Ishikawa (cell line): ENCODE data around the gene TFAP2D.

Experiments used
- CEBPB ChIP-seq: IDR thresholded peaks from 2 replicates; pipeline ENCODE4 v1.6.1; 2012
- CREB1 ChIP-seq: IDR thresholded peaks from 2 replicates; pipeline ENCODE4 v1.6.1; 2012; ENCODE audit warnings: low read depth
- EP300 ChIP-seq: IDR thresholded peaks from 2 replicates; pipeline ENCODE4 v1.6.1; 2012; ENCODE audit warnings: borderline replicate concordance
- FOXM1 ChIP-seq: IDR thresholded peaks from 2 replicates; pipeline ENCODE4 v1.6.1; 2012; ENCODE audit warnings: low read depth, borderline replicate concordance
- NFIC ChIP-seq: IDR thresholded peaks from 2 replicates; pipeline ENCODE4 v1.6.1; 2012
- RAD21 ChIP-seq: IDR thresholded peaks from 2 replicates; pipeline ENCODE4 v1.6.1; 2012; ENCODE audit warnings: low read depth
- TAF1 ChIP-seq: IDR thresholded peaks from 2 replicates; pipeline ENCODE4 v1.6.1; 2012; ENCODE audit warnings: low read depth, mild to moderate bottlenecking
- TEAD4 ChIP-seq: IDR thresholded peaks from 2 replicates; pipeline ENCODE4 v1.6.1; 2012
- YY1 ChIP-seq: IDR thresholded peaks from 2 replicates; pipeline ENCODE4 v1.6.1; 2012; ENCODE audit warnings: low read depth
- ZBTB7A ChIP-seq: IDR thresholded peaks from 2 replicates; pipeline ENCODE4 v1.6.1; 2012; ENCODE audit warnings: low read depth
- TF ChIP-seq, protein P1 (sequence below): IDR thresholded peaks from 2 replicates; pipeline ENCODE4 v1.6.1; 2012
- TF ChIP-seq, protein P2 (sequence below): IDR thresholded peaks from 2 replicates; pipeline ENCODE4 v1.6.1; 2012; ENCODE audit warnings: low read depth, mild to moderate bottlenecking
- TF ChIP-seq, protein P3 (sequence below): IDR thresholded peaks from 2 replicates; pipeline ENCODE4 v1.6.1; 2012

DNA sequence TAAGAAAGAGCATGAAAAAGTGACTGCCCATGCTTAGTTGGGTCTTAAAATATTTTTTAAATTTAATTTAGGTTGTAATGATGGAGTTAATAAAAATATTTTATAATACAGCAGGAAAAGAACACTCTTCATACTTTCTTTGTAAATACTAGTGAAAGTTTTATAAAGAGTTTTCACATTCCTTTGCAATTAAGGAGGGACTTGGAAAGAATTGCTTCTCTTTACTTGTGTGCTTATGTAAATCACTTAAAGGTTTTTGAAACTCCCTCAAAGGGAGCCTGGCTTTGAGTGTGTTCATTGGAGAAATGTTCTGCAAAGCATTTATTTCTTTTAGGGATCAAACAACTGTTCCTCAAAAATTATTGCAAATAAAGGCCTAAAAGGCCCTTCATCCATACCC is 93.7 kb downstream of the TFAP2D start:
- TF ChIP-seq CREB1 (no peak), RAD21 (no peak), EP300 (no peak), CEBPB (no peak), FOXM1 (no peak), TAF1 (no peak), YY1 (no peak), ZBTB7A (no peak), NFIC (no peak), TEAD4 (no peak)
- TF ChIP-seq, protein P1, sequence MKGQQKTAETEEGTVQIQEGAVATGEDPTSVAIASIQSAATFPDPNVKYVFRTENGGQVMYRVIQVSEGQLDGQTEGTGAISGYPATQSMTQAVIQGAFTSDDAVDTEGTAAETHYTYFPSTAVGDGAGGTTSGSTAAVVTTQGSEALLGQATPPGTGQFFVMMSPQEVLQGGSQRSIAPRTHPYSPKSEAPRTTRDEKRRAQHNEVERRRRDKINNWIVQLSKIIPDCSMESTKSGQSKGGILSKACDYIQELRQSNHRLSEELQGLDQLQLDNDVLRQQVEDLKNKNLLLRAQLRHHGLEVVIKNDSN, result no peak
- TF ChIP-seq, protein P2, sequence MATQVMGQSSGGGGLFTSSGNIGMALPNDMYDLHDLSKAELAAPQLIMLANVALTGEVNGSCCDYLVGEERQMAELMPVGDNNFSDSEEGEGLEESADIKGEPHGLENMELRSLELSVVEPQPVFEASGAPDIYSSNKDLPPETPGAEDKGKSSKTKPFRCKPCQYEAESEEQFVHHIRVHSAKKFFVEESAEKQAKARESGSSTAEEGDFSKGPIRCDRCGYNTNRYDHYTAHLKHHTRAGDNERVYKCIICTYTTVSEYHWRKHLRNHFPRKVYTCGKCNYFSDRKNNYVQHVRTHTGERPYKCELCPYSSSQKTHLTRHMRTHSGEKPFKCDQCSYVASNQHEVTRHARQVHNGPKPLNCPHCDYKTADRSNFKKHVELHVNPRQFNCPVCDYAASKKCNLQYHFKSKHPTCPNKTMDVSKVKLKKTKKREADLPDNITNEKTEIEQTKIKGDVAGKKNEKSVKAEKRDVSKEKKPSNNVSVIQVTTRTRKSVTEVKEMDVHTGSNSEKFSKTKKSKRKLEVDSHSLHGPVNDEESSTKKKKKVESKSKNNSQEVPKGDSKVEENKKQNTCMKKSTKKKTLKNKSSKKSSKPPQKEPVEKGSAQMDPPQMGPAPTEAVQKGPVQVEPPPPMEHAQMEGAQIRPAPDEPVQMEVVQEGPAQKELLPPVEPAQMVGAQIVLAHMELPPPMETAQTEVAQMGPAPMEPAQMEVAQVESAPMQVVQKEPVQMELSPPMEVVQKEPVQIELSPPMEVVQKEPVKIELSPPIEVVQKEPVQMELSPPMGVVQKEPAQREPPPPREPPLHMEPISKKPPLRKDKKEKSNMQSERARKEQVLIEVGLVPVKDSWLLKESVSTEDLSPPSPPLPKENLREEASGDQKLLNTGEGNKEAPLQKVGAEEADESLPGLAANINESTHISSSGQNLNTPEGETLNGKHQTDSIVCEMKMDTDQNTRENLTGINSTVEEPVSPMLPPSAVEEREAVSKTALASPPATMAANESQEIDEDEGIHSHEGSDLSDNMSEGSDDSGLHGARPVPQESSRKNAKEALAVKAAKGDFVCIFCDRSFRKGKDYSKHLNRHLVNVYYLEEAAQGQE, result no peak
- TF ChIP-seq, protein P3, sequence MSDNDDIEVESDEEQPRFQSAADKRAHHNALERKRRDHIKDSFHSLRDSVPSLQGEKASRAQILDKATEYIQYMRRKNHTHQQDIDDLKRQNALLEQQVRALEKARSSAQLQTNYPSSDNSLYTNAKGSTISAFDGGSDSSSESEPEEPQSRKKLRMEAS, result no peak
